Measurements from ENCODE around the gene MSI1. TPM values are rescaled to one million over a fixed set of nuclear protein-coding genes. Genes with fewer than 3 reads are reported as not detected.

MSI1 gene
- total RNA-seq, 1 donor from 2014 or later, result 229 TPM

- H3K36me3 Mint-ChIP-seq (ENCODE audit: low read depth), result peaks cover 10% of the 10 kb centered on the region
- no peak for DNase-seq (ENCODE audit: low read depth, low spot score)
- peaks cover 11% of the 10 kb centered on the region for H3K9me3 Mint-ChIP-seq
- H3K27me3 Mint-ChIP-seq (ENCODE audit: low read depth), result peaks cover 4% of the 10 kb centered on the region
- H3K4me1 Mint-ChIP-seq, result no peaks in the 10 kb centered on the region
- H3K27ac Mint-ChIP-seq (ENCODE audit: unreplicated experiment), result no peak overlapping the region
- no peak overlapping the region for H3K4me3 Mint-ChIP-seq
- TF ChIP-seq, protein P1, sequence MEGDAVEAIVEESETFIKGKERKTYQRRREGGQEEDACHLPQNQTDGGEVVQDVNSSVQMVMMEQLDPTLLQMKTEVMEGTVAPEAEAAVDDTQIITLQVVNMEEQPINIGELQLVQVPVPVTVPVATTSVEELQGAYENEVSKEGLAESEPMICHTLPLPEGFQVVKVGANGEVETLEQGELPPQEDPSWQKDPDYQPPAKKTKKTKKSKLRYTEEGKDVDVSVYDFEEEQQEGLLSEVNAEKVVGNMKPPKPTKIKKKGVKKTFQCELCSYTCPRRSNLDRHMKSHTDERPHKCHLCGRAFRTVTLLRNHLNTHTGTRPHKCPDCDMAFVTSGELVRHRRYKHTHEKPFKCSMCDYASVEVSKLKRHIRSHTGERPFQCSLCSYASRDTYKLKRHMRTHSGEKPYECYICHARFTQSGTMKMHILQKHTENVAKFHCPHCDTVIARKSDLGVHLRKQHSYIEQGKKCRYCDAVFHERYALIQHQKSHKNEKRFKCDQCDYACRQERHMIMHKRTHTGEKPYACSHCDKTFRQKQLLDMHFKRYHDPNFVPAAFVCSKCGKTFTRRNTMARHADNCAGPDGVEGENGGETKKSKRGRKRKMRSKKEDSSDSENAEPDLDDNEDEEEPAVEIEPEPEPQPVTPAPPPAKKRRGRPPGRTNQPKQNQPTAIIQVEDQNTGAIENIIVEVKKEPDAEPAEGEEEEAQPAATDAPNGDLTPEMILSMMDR (conservative IDR thresholded peaks at IDR 0.05), result no peak
Observed at GRCh38 chr12:120332523-120332922, 36.4 kb downstream of the MSI1 start.

GRCh38 chr12:120332041-120332440, 36.9 kb downstream of the MSI1 start:
- H3K4me1 Mint-ChIP-seq, result no peaks in the 10 kb centered on the region
- peaks cover 8% of the 10 kb centered on the region for H3K36me3 Mint-ChIP-seq (ENCODE audit: low read depth)
- TF ChIP-seq, protein P1 (conservative IDR thresholded peaks at IDR 0.05), result no peak
- H3K27me3 Mint-ChIP-seq (ENCODE audit: low read depth), result peaks cover 4% of the 10 kb centered on the region
- H3K4me3 Mint-ChIP-seq, result no peak overlapping the region
- DNase-seq (ENCODE audit: low read depth, low spot score), result no peak
- peaks cover 9% of the 10 kb centered on the region for H3K9me3 Mint-ChIP-seq
- no peak overlapping the region for H3K27ac Mint-ChIP-seq (ENCODE audit: unreplicated experiment)

DNA sequence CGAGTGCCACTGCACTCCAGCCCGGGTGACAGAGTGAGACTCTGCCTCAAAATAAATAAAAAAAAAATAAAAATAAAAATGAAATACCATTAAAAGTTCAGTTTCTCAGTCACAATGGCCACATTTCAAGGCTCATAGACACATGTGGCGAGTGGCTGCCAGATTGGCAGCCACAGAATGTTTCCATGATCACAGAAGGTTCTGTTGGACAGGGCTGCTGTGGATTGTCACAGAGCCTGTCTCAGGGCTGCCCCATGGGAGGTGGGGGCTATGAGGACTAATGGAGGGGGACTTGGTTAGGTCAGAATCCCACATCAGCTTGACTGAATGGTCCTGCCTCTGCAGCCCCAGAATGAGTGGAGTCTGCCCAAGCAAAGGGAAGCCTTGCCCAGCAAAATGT, 37.6 kb downstream of the MSI1 start:
- Mint-ChIP-seq H3K4me3 (no peak overlapping the region), H3K9me3 (peaks cover 5% of the 10 kb centered on the region), H3K27me3 (ENCODE audit: low read depth) (peaks cover 4% of the 10 kb centered on the region), H3K27ac (ENCODE audit: unreplicated experiment) (no peak overlapping the region), H3K36me3 (ENCODE audit: low read depth) (peaks cover 5% of the 10 kb centered on the region), H3K4me1 (no peaks in the 10 kb centered on the region)
- TF ChIP-seq, protein P1 (conservative IDR thresholded peaks at IDR 0.05), result no peak
- no peak for DNase-seq (ENCODE audit: low read depth, low spot score)

GRCh38 chr12:120328228-120328627, 40.7 kb downstream of the MSI1 start:
- no peak for DNase-seq (ENCODE audit: low read depth, low spot score)
- Mint-ChIP-seq H3K4me3 (no peak overlapping the region), H3K9me3 (no peaks in the 10 kb centered on the region), H3K27me3 (ENCODE audit: low read depth) (peaks cover 19% of the 10 kb centered on the region), H3K4me1 (peaks cover 8% of the 10 kb centered on the region), H3K36me3 (ENCODE audit: low read depth) (no peaks in the 10 kb centered on the region), H3K27ac (ENCODE audit: unreplicated experiment) (no peak overlapping the region)
- TF ChIP-seq, protein P1 (conservative IDR thresholded peaks at IDR 0.05), result no peak

GRCh38 chr12:120327593-120327992, 41.4 kb downstream of the MSI1 start, which contains the start of gene PLA2G1B:
TSS of gene PLA2G1B (minus strand) at chr12:120327779. CDS start at chr12:120327753, 26 bp downstream.
- no peaks in the 10 kb centered on the region for H3K9me3 Mint-ChIP-seq
- H3K4me3 Mint-ChIP-seq, result peak within 1 kb of the TSS; percentile 12
- H3K4me1 Mint-ChIP-seq, result peaks cover 8% of the 10 kb centered on the region
- TF ChIP-seq, protein P1 (conservative IDR thresholded peaks at IDR 0.05), result no peak
- H3K27me3 Mint-ChIP-seq (ENCODE audit: low read depth), result peaks cover 19% of the 10 kb centered on the region
- no peak for DNase-seq (ENCODE audit: low read depth, low spot score)
- H3K27ac Mint-ChIP-seq (ENCODE audit: unreplicated experiment), result no peak within 1 kb of the TSS
- no peaks in the 10 kb centered on the region for H3K36me3 Mint-ChIP-seq (ENCODE audit: low read depth)

Measured in neural crest cell (in vitro differentiated cells).